ENCODE results near the gene GPC4. TPM values are rescaled to one million over a fixed set of nuclear protein-coding genes. Genes with fewer than 3 reads are reported as not detected.

The GPC4 gene
- total and polyA plus RNA-seq, 9 of the 15 experiments (the other 6 are each of a cell fraction or from before 2014, with no cell fraction given): 0.11 TPM; not detected in 8

DNA sequence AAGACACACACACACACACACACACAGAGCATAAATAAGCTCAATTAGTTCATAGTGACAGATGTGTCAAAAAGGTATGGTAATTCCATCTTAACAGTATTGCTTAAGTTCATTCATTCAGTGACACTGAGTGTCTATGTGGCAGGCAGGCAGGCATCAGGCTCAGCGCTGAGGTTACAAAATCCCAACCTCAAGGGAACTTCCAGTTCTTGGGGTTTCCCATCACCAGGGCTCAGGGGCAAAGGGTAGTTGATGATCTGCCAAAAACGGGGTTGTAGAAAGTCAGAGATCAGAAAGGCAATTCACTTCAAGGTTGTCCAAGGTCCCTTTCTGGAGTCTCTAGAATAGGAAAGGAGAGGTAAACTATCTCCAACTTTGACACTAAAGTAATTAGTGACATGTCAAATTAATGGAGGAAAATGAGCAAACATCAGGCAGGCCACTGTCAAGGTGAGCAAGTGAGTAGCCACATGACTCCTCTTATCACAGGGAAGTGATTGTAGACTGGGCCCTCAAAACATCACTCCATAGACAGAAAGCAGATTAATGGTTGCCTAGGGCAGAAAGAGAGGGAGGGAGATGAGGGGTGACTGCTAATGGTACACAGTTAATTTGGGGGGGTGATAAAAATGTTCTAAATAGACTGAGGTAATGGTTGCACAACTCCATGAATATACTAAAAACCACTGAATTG, 41.8 kb downstream of the GPC4 start:
- DNase-seq (ENCODE audit: extremely low read depth in 1 of 4, low spot score in 3 of 4) (no peak), ATAC-seq (no peak), FAIRE-seq (no peak)
- ChIA-PET CTCF (ENCODE audit: low intra/inter-chr PET ratio) (no interaction called here), POLR2A (no interaction called here)
- Histone ChIP-seq H2AFZ (ENCODE audit: low read depth, low read length) (no peak overlapping the region), H3K4me3 (no peak overlapping the region), H3K9ac (ENCODE audit: insufficient read depth in 1 of 2, low read depth in 2 of 2, low read length in 2 of 2) (no peak overlapping the region), H3K4me1 (replicated peaks in 1 of 2; ENCODE audit: control insufficient read depth in 2 of 2, insufficient read depth in 2 of 2, low read length in 2 of 2) (no peaks in the 10 kb centered on the region), H3K27ac (ENCODE audit: extremely low read depth, low read depth, low read length) (no peak overlapping the region), H3K4me2 (ENCODE audit: insufficient read depth, low read length) (no peak overlapping the region), H3K79me2 (ENCODE audit: control insufficient read depth, insufficient read depth, low read length) (no peaks in the 10 kb centered on the region), H4K20me1 (replicated peaks; ENCODE audit: control insufficient read depth, insufficient read depth, low read length) (no peaks in the 10 kb centered on the region), H3K36me3 (ENCODE audit: control insufficient read depth, insufficient read depth, low read length) (no peaks in the 10 kb centered on the region), H3K27me3 (ENCODE audit: control insufficient read depth in 2 of 2, insufficient read depth in 2 of 2, low read length in 2 of 2) (no peaks in the 10 kb centered on the region), H3K9me3 (replicated peaks; ENCODE audit: control insufficient read depth, insufficient read depth, low read depth, low read length) (no peaks in the 10 kb centered on the region), H3K9me1 (ENCODE audit: control insufficient read depth, insufficient read depth, low read length) (no peaks in the 10 kb centered on the region)
- TF ChIP-seq ZNF146 (CRISPR knock-in tag; IDR thresholded peaks at IDR 0.05; ENCODE audit: unreplicated experiment) (no peak), HDAC6 (IDR thresholded peaks at IDR 0.05; ENCODE audit: low read depth, low read length) (no peak), CBFB (CRISPR knock-in tag; IDR thresholded peaks at IDR 0.05) (no peak), ZNF583 (CRISPR knock-in tag; IDR thresholded peaks at IDR 0.05) (no peak), ZNF224 (CRISPR knock-in tag; IDR thresholded peaks at IDR 0.05) (no peak), ZNF695 (CRISPR knock-in tag; IDR thresholded peaks at IDR 0.05) (no peak), SNRNP70 (optimal IDR thresholded peaks at IDR 0.05; ENCODE audit: low read depth, low read length) (no peak), RCOR1 (IDR thresholded peaks at IDR 0.05; ENCODE audit: borderline replicate concordance in 1 of 2, low read depth in 2 of 2, low read length in 2 of 2) (no peak), SP1 (CRISPR knock-in tag; IDR thresholded peaks at IDR 0.05) (no peak), GATA2 (CRISPR knock-in tag; IDR thresholded peaks at IDR 0.05) (no peak)
- TF ChIP-seq, protein P1, sequence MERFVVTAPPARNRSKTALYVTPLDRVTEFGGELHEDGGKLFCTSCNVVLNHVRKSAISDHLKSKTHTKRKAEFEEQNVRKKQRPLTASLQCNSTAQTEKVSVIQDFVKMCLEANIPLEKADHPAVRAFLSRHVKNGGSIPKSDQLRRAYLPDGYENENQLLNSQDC (CRISPR knock-in tag; IDR thresholded peaks at IDR 0.05): no peak
- intact Hi-C loops (cut with micrococcal nuclease): no loop called here
- in situ Hi-C loops (cut with MboI): no loop called here
- BruUV-seq (replicated peaks): no TSS peak
- WGBS (ENCODE audit: insufficient coverage, low coverage, missing lambda C conversion rate): 0% methylated on average over 2 of the region's 2 CpGs

All from K562 (cell line).